ENCODE results near the gene SUSD5. TPM values are rescaled to one million over a fixed set of nuclear protein-coding genes. Genes with fewer than 3 reads are reported as not detected.

Gene SUSD5
- total RNA-seq, 4 donors from 2014 or later, result 2.6 to 11.8 (median 6.9) TPM

DNA sequence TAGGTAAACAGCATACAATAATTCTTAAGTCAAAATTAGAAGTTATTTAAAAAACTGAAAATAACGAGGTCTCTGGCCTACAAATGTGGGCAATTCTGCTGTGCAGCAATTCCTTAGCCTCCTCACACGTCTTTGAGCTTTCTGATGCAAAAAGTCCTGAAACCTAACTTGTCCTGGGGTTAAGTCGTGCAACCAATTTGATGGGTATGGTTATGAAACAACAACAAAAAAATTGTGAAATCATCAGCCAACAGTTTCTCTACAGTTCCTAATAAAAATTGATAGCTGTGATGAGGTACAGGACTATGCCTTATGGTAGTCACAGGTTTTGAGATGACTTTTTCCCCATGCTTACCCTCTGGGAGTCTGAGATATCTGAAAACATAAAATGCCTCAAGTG is 115.1 kb downstream of the SUSD5 start:
- no peak overlapping the region for H3K4me3 ChIP-seq
- no peaks in the 10 kb centered on the region for H3K27me3 ChIP-seq
- no peak for DNase-seq
- H3K36me3 ChIP-seq, result no peaks in the 10 kb centered on the region
- TF ChIP-seq POLR2A (IDR thresholded peaks at IDR 0.05), result no peak
- TF ChIP-seq, protein P1, sequence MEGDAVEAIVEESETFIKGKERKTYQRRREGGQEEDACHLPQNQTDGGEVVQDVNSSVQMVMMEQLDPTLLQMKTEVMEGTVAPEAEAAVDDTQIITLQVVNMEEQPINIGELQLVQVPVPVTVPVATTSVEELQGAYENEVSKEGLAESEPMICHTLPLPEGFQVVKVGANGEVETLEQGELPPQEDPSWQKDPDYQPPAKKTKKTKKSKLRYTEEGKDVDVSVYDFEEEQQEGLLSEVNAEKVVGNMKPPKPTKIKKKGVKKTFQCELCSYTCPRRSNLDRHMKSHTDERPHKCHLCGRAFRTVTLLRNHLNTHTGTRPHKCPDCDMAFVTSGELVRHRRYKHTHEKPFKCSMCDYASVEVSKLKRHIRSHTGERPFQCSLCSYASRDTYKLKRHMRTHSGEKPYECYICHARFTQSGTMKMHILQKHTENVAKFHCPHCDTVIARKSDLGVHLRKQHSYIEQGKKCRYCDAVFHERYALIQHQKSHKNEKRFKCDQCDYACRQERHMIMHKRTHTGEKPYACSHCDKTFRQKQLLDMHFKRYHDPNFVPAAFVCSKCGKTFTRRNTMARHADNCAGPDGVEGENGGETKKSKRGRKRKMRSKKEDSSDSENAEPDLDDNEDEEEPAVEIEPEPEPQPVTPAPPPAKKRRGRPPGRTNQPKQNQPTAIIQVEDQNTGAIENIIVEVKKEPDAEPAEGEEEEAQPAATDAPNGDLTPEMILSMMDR (IDR thresholded peaks at IDR 0.05), result no peak
- H3K9me3 ChIP-seq, result no peaks in the 10 kb centered on the region
- no peak overlapping the region for H3K27ac ChIP-seq
- intact Hi-C loops (cut with DNase I; ENCODE audit: low total_unique reads), result no loop called here
- no peaks in the 10 kb centered on the region for H3K4me1 ChIP-seq

DNA sequence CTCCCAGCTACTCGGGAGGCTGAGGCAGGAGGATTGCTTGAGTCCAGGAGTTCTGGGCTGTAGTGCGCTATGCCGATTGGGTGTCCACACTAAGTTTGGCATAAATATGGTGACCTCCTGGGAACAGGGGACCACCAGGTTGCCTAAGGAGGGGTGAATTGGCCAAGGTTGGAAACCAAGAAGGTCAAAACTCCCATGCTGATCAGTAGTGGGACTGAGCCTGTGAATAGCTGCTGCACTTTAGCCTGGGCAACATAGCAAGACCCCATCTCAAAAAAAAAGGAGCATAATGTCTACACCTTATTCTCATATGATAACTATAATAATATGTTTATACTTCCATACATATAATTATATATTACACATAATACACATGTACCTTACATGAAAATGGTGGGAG is 115.6 kb downstream of the SUSD5 start:
- H3K27me3 ChIP-seq, result no peaks in the 10 kb centered on the region
- no peaks in the 10 kb centered on the region for H3K36me3 ChIP-seq
- no peak for DNase-seq
- no peak overlapping the region for H3K27ac ChIP-seq
- intact Hi-C loops (cut with DNase I; ENCODE audit: low total_unique reads), result no loop called here
- H3K4me3 ChIP-seq, result no peak overlapping the region
- no peaks in the 10 kb centered on the region for H3K9me3 ChIP-seq
- no peaks in the 10 kb centered on the region for H3K4me1 ChIP-seq
- TF ChIP-seq, protein P1 (IDR thresholded peaks at IDR 0.05), result no peak

DNA sequence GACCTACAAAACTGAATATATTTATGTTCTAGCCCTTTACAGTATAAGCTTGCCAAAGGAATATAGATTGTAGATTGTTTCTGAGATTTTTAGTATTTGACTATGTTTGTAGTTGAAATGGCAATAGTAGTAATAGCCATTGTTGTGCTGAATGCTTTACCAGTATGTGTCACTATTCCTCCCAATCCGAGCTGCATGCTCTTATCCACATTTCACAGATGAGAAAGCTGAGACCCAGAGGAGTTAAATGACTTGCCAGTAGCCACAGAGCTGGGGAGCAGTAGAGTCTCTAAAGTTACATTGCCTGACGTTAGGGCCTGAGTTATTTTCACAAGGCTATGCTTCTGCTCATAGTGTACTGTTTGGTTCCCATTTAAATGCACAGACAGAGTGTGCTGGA is 118.4 kb downstream of the SUSD5 start:
- no peaks in the 10 kb centered on the region for H3K36me3 ChIP-seq
- H3K9me3 ChIP-seq, result no peaks in the 10 kb centered on the region
- intact Hi-C loops (cut with DNase I; ENCODE audit: low total_unique reads), result no loop called here
- DNase-seq, result no peak
- H3K27ac ChIP-seq, result no peak overlapping the region
- H3K27me3 ChIP-seq, result no peaks in the 10 kb centered on the region
- no peak overlapping the region for H3K4me3 ChIP-seq
- no peak for TF ChIP-seq POLR2A (IDR thresholded peaks at IDR 0.05)
- TF ChIP-seq, protein P1 (IDR thresholded peaks at IDR 0.05), result no peak
- no peaks in the 10 kb centered on the region for H3K4me1 ChIP-seq

Small RNA genes lying within 50 kb of the gene (small RNA-seq; reads per million reads assigned to genes)
- gene AC123900.1 (not detected), gene RN7SL296P (not detected)

Other genes starting within 250 kb of the SUSD5 start
- gene GLB1, start 121.7 kb downstream of the SUSD5 start, total RNA-seq, result 10 to 100 TPM; 42.6 to 95.0 (median 55.3) TPM
- 1 to 10 TPM; 4.4 to 7.6 (median 6.9) TPM for gene TMPPE, start 121.7 kb downstream of the SUSD5 start, total RNA-seq
- 100 to 1,000 TPM; 174 to 687 (median 286) TPM for gene CRTAP, start 104.8 kb downstream of the SUSD5 start, total RNA-seq
- gene FBXL2, start 58.6 kb upstream of the SUSD5 start, total RNA-seq, result 10 to 100 TPM in 3 of 4 donors, not detected in 1; 10.2 to 24.3 (median 14.1) TPM
- gene UBP1, start 221.6 kb upstream of the SUSD5 start, total RNA-seq, result 10 to 100 TPM; 25.6 to 86.3 (median 51.2) TPM

Data from uterus (tissue), 4 donors.